Measurements from ENCODE around the gene SMARCD3. TPM values are rescaled to one million over a fixed set of nuclear protein-coding genes. Genes with fewer than 3 reads are reported as not detected.

Gene SMARCD3
- total RNA-seq, 2 experiments from 2014 or later: 1.5 to 1.9 TPM

DNA sequence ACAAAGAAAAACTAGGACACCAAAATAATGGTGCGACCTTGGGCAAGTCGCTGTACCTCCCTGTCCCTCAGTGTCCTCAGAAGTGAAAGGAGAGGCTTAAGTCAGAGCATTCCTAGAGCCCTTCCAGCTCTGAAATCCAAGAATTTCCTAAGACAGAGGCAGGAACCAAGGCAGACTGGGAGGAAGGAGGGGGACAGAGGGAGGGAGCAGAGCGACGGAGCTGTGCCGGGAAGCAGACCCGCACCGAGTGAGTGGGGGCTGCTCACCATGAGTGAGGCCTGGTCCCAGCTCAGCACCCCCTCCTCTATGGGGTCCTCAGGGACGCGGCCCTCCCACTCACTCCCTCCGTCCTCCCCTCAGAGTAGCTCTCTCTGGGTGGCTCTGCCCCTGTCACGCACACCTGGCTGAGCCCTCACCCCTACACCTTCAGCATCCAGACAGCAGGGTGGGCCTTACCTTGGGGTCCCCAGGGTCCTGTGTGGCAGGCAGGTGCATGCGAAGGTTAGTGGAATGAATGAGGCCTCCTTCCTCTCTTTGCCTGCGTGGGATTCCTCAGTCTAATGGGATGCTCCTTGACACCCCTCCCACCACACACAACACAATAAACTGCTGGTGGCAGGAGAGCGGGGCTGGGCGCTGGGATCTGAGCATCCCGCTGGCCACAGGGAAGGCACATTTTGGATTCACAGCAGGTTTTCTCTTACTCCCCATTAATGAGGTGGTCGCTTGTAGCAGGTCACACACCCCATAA, 4.6 kb upstream of the SMARCD3 start:
- Histone ChIP-seq H3K9me3 (ENCODE audit: low read length) (no peaks in the 10 kb centered on the region), H3K27ac (ENCODE audit: low read depth, low read length, poor library complexity, severe bottlenecking) (no peak overlapping the region), H3K36me3 (ENCODE audit: insufficient read depth, low read length) (no peaks in the 10 kb centered on the region), H3K4me1 (ENCODE audit: insufficient read depth, low read length, poor library complexity, severe bottlenecking) (peaks cover 25% of the 10 kb centered on the region), H4K20me1 (ENCODE audit: insufficient read depth, low read length) (no peaks in the 10 kb centered on the region), H3K9me2 (ENCODE audit: insufficient read depth, low read length) (no peaks in the 10 kb centered on the region), H3K79me2 (ENCODE audit: insufficient read depth, low read depth, low read length) (no peaks in the 10 kb centered on the region), H3K4me2 (ENCODE audit: low read length) (no peak overlapping the region), H3K4me3 (ENCODE audit: low read depth, low read length, poor library complexity, severe bottlenecking) (no peak overlapping the region), H2AFZ (ENCODE audit: low read length) (no peak overlapping the region)
- ChIA-PET POLR2A (no interaction called here), CTCF (ENCODE audit: unreplicated experiment) (interaction anchor here (1.6 kb wide), 1 partner anchor 10 kb away, joined by 6 read pairs; no protein-coding TSS in a partner anchor)
- TF ChIP-seq, protein P1, sequence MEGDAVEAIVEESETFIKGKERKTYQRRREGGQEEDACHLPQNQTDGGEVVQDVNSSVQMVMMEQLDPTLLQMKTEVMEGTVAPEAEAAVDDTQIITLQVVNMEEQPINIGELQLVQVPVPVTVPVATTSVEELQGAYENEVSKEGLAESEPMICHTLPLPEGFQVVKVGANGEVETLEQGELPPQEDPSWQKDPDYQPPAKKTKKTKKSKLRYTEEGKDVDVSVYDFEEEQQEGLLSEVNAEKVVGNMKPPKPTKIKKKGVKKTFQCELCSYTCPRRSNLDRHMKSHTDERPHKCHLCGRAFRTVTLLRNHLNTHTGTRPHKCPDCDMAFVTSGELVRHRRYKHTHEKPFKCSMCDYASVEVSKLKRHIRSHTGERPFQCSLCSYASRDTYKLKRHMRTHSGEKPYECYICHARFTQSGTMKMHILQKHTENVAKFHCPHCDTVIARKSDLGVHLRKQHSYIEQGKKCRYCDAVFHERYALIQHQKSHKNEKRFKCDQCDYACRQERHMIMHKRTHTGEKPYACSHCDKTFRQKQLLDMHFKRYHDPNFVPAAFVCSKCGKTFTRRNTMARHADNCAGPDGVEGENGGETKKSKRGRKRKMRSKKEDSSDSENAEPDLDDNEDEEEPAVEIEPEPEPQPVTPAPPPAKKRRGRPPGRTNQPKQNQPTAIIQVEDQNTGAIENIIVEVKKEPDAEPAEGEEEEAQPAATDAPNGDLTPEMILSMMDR (conservative IDR thresholded peaks at IDR 0.05; ENCODE audit: low read length): no peak
- TF ChIP-seq EZH2phosphoT487 (IDR thresholded peaks at IDR 0.05; ENCODE audit: borderline replicate concordance, low read depth, low read length): no peak
- DNase-seq (ENCODE audit: low spot score): no peak
- intact Hi-C loops (cut with micrococcal nuclease; ENCODE audit: unreplicated experiment): no loop called here
- no TSS peak for BruUV-seq (replicated peaks)

DNA sequence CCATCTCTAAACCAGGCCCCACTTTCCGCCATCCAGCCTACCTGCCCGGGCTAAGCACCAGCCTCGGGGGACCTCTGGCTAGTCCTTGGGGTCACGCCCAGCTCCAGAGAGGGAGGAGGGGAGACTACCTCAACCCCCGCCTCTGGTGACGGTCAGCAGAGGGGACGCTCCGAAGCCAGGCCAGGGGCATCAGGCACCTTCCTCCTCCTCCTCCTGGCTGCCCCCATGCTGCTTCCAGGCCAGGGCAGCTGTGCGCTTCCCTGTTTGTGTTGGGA, 4.0 kb upstream of the SMARCD3 start:
- BruUV-seq (replicated peaks): no TSS peak
- DNase-seq (ENCODE audit: low spot score): no peak
- Histone ChIP-seq H4K20me1 (ENCODE audit: insufficient read depth, low read length) (no peaks in the 10 kb centered on the region), H3K9me2 (ENCODE audit: insufficient read depth, low read length) (no peaks in the 10 kb centered on the region), H2AFZ (ENCODE audit: low read length) (no peak overlapping the region), H3K9me3 (ENCODE audit: low read length) (no peaks in the 10 kb centered on the region), H3K4me3 (ENCODE audit: low read depth, low read length, poor library complexity, severe bottlenecking) (no peak overlapping the region), H3K36me3 (ENCODE audit: insufficient read depth, low read length) (no peaks in the 10 kb centered on the region), H3K79me2 (ENCODE audit: insufficient read depth, low read depth, low read length) (no peaks in the 10 kb centered on the region), H3K4me1 (ENCODE audit: insufficient read depth, low read length, poor library complexity, severe bottlenecking) (peaks cover 31% of the 10 kb centered on the region), H3K27ac (ENCODE audit: low read depth, low read length, poor library complexity, severe bottlenecking) (no peak overlapping the region), H3K4me2 (ENCODE audit: low read length) (peak overlapping the region; percentile 77; the same call in 1 of the 2 replicates)
- intact Hi-C loops (cut with micrococcal nuclease; ENCODE audit: unreplicated experiment): no loop called here
- no peak for TF ChIP-seq EZH2phosphoT487 (IDR thresholded peaks at IDR 0.05; ENCODE audit: borderline replicate concordance, low read depth, low read length)
- TF ChIP-seq, protein P1 (conservative IDR thresholded peaks at IDR 0.05; ENCODE audit: low read length): no peak
- CTCF ChIA-PET (ENCODE audit: unreplicated experiment): interaction anchor here (1.6 kb wide), 1 partner anchor 9 kb away, joined by 6 read pairs; no protein-coding TSS in a partner anchor
- POLR2A ChIA-PET: no interaction called here
